Measurements from ENCODE around the gene DUOX1. TPM values are rescaled to one million over a fixed set of nuclear protein-coding genes. Genes with fewer than 3 reads are reported as not detected.

DUOX1 gene
- total and polyA plus RNA-seq, 2 of the 13 experiments (the other 11 are each of a cell fraction or from before 2014, with no cell fraction given) = 0.03 TPM; not detected in 1

- DNase-seq (ENCODE audit: low spot score) = no peak
- in situ Hi-C loops (cut with HindIII; ENCODE audit: extremely low pct_ligation_motif_present, low pct_unique_long_range_greater_than_20kb) (no loop called here), intact Hi-C loops (cut with micrococcal nuclease; ENCODE audit: unreplicated experiment) (no loop called here)
- FAIRE-seq = no peak
- Histone ChIP-seq H2AFZ (ENCODE audit: low read length) (no peak overlapping the region), H3K79me2 (ENCODE audit: insufficient read depth, low read length) (no peaks in the 10 kb centered on the region), H3K4me2 (ENCODE audit: low read depth, low read length) (no peak overlapping the region), H3K9ac (ENCODE audit: insufficient read depth, low read depth, low read length) (no peak overlapping the region), H3K27ac (ENCODE audit: extremely low read length, insufficient read depth, low read length) (no peak overlapping the region), H3K4me1 (ENCODE audit: insufficient read depth, low read length) (peaks cover 38% of the 10 kb centered on the region), H3K36me3 (replicated peaks in 1 of 2; ENCODE audit: control insufficient read depth in 1 of 2, insufficient read depth in 2 of 2, low read length in 2 of 2) (no peaks in the 10 kb centered on the region), H3K9me3 (ENCODE audit: low read length) (no peaks in the 10 kb centered on the region), H4K20me1 (ENCODE audit: insufficient read depth, low read length) (no peaks in the 10 kb centered on the region), H3K4me3 (replicated peaks in 1 of 3; ENCODE audit: insufficient read depth in 1 of 3, low read depth in 2 of 3, low read length in 3 of 3) (no peak overlapping the region), H3K27me3 (ENCODE audit: control insufficient read depth in 1 of 2, insufficient read depth in 2 of 2, low read length in 2 of 2) (peaks cover 7 to 35% of the 10 kb centered on the region in 2 experiments; a peak in 4 of 5 replicates)
- no peak for ATAC-seq
- no TSS peak for BruUV-seq (replicated peaks)
- TF ChIP-seq CEBPB (IDR thresholded peaks at IDR 0.05; ENCODE audit: borderline replicate concordance, low read depth, low read length) (peak; percentile 56), ELK4 (CRISPR knock-in tag; IDR thresholded peaks at IDR 0.05; ENCODE audit: borderline replicate concordance) (no peak)
- POLR2A ChIA-PET = no interaction called here
- WGBS (ENCODE audit: low lambda C conversion rate) = 40% methylated on average over 4 of the region's 4 CpGs
- CTCF ChIA-PET (ENCODE audit: low intra/inter-chr PET ratio, low total read pairs) = no interaction called here
These were observed 36.8 kb upstream of the DUOX1 start for GRCh38 chr15:45093013-45093412.

- ATAC-seq (no peak), DNase-seq (ENCODE audit: low spot score) (no peak), FAIRE-seq (no peak)
- in situ Hi-C loops (cut with HindIII; ENCODE audit: extremely low pct_ligation_motif_present, low pct_unique_long_range_greater_than_20kb) = no loop called here
- no peaks in the 10 kb centered on the region for H3K79me2 ChIP-seq (ENCODE audit: insufficient read depth, low read length)
- no peak overlapping the region for H3K4me2 ChIP-seq (ENCODE audit: low read depth, low read length)
- CTCF ChIA-PET (ENCODE audit: low intra/inter-chr PET ratio, low total read pairs) = no interaction called here
- H3K4me3 ChIP-seq (replicated peaks in 1 of 3; ENCODE audit: insufficient read depth in 1 of 3, low read depth in 2 of 3, low read length in 3 of 3) = no peak overlapping the region
- H4K20me1 ChIP-seq (ENCODE audit: insufficient read depth, low read length) = no peaks in the 10 kb centered on the region
- H3K27ac ChIP-seq (ENCODE audit: extremely low read length, insufficient read depth, low read length) = no peak overlapping the region
- H2AFZ ChIP-seq (ENCODE audit: low read length) = no peak overlapping the region
- 42% methylated on average over 8 of the region's 11 CpGs for WGBS (ENCODE audit: low lambda C conversion rate)
- H3K4me1 ChIP-seq (ENCODE audit: insufficient read depth, low read length) = peaks cover 31% of the 10 kb centered on the region
- POLR2A ChIA-PET = no interaction called here
- H3K36me3 ChIP-seq (replicated peaks in 1 of 2; ENCODE audit: control insufficient read depth in 1 of 2, insufficient read depth in 2 of 2, low read length in 2 of 2) = no peaks in the 10 kb centered on the region
- H3K9ac ChIP-seq (ENCODE audit: insufficient read depth, low read depth, low read length) = no peak overlapping the region
- BruUV-seq (replicated peaks) = no TSS peak
- no peaks in the 10 kb centered on the region for H3K9me3 ChIP-seq (ENCODE audit: low read length)
- intact Hi-C loops (cut with micrococcal nuclease; ENCODE audit: unreplicated experiment) = no loop called here
- H3K27me3 ChIP-seq (ENCODE audit: control insufficient read depth in 1 of 2, insufficient read depth in 2 of 2, low read length in 2 of 2) = peaks cover 7 to 35% of the 10 kb centered on the region in 2 experiments; a peak in 4 of 5 replicates
- TF ChIP-seq ESRRA (CRISPR knock-in tag; IDR thresholded peaks at IDR 0.05; ENCODE audit: low read depth) = no peak
- TF ChIP-seq GZF1 (CRISPR knock-in tag; IDR thresholded peaks at IDR 0.05) = no peak
- no peak for TF ChIP-seq MAF1 (CRISPR knock-in tag; IDR thresholded peaks at IDR 0.05; ENCODE audit: borderline replicate concordance)
- no peak for TF ChIP-seq NFIC (IDR thresholded peaks at IDR 0.05; ENCODE audit: low read length)
- no peak for TF ChIP-seq KDM5A (IDR thresholded peaks at IDR 0.05; ENCODE audit: borderline replicate concordance, low read length)
- no peak for TF ChIP-seq NFAT5 (CRISPR knock-in tag; IDR thresholded peaks at IDR 0.05)
- no peak for TF ChIP-seq ZNF143 (CRISPR knock-in tag; IDR thresholded peaks at IDR 0.05)
- no peak for TF ChIP-seq ZNF12 (CRISPR knock-in tag; IDR thresholded peaks at IDR 0.05)
- TF ChIP-seq ZNF282 (IDR thresholded peaks at IDR 0.05; ENCODE audit: partially characterized antibody) = no peak
- TF ChIP-seq ELF1 (CRISPR knock-in tag; IDR thresholded peaks at IDR 0.05) = no peak
- TF ChIP-seq ZNF234 (CRISPR knock-in tag; conservative IDR thresholded peaks at IDR 0.05) = no peak
These were observed 36.0 kb upstream of the DUOX1 start for GRCh38 chr15:45093622-45094357.
